Colonic mucosa (tissue), 4 donors: ENCODE results near the gene ADISSP. TPM values are rescaled to one million over a fixed set of nuclear protein-coding genes. Genes with fewer than 3 reads are reported as not detected.

ENCODE experiments used
- DNase-seq: peaks from one replicate; pipeline ENCODE4 v3.0.0-alpha.2; 2020
- H3K27ac ChIP-seq: fragments of 200-600 bp; one replicate; pipeline ENCODE4 v1.8.0; 2021
- H3K27me3 ChIP-seq: fragments of 200-600 bp; one replicate; pipeline ENCODE4 v1.8.0; 2021
- H3K36me3 ChIP-seq: fragments of 200-600 bp; one replicate; pipeline ENCODE4 v1.8.0; 2021
- H3K4me1 ChIP-seq: fragments of 200-600 bp; one replicate; pipeline ENCODE4 v1.8.0; 2021; ENCODE audit warnings: mild to moderate bottlenecking
- H3K4me3 ChIP-seq: fragments of 200-600 bp; one replicate; pipeline ENCODE4 v1.8.0; 2021
- H3K9ac ChIP-seq, 2 donors: one replicate each; pipeline ENCODE4 v1.7.0; 2013; ENCODE audit warnings: control low read depth in 2 of 2, low read depth in 2 of 2, low read length in 2 of 2
- H3K9me3 ChIP-seq: fragments of 200-600 bp; one replicate; pipeline ENCODE4 v1.8.0; 2021
- CTCF ChIP-seq: fragments of 200-600 bp; IDR thresholded peaks from one replicate; pipeline ENCODE4 v1.8.0; 2022; ENCODE audit warnings: antibody characterized with exemption, mild to moderate bottlenecking
- intact Hi-C: fragments of 100-400 bp; cut with DNase I; formaldehyde crosslinking; loops from one replicate; pipeline ENCODE4 v1.14.1; 2022
- total RNA-seq, 2 donors: library from RNA; stranded (reverse); fragmentation: NEBNext Ultra II Directional in 1 of 2; extraction: Animal tissue kit (Norgen Biotek cat#: 25700) in 1 of 2; gene quantifications; one replicate each; pipeline ENCODE4 v1.2.1, GENCODE V29; 2021
- donor health status: healthy.
- donor health status: DM: no; HTN: no; CAD: no.
- donor health status: DM: no; HTN: no; CAD: no.

ADISSP gene
- total RNA-seq, 2 donors from 2014 or later: 20.6 to 37.7 TPM

DNA sequence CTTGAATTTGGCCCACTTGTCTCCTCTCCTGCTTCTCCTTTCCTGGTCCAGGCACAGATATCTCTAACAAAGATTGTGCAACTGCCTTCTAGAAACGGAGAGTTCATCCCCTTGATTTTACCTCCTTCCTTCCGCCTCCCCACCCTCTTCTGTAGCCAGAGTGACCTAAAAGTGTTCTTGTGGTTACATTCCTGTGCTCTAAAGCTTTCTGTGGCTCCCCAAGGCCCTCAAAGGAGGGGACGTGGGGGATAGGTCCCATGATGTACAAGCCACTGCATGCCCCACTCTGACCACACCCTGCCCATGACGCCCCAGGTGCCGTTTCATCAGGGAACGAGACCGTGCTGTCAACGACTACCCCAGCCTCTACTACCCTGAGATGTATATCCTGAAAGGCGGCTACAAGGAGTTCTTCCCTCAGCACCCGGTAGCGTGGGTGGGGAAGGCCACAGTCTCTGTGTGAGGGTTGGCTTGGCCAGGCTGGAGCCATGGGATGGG lies 36.8 kb upstream of the ADISSP start:
- Histone ChIP-seq H3K27ac (no peak overlapping the region), H3K4me1 (peaks cover 25% of the 10 kb centered on the region), H3K9ac (no peak overlapping the region), H3K36me3 (peaks cover 24% of the 10 kb centered on the region), H3K4me3 (no peak overlapping the region), H3K9me3 (no peaks in the 10 kb centered on the region), H3K27me3 (no peaks in the 10 kb centered on the region)
- intact Hi-C loops: no loop called here
- DNase-seq: no peak
- no peak for TF ChIP-seq CTCF

- Histone ChIP-seq H3K4me3 (no peak overlapping the region), H3K9me3 (no peaks in the 10 kb centered on the region), H3K4me1 (peaks cover 28% of the 10 kb centered on the region), H3K27ac (no peak overlapping the region), H3K36me3 (peaks cover 24% of the 10 kb centered on the region), H3K9ac (no peak overlapping the region), H3K27me3 (no peaks in the 10 kb centered on the region)
- TF ChIP-seq CTCF: no peak
- intact Hi-C loops: no loop called here
- DNase-seq: no peak
Observed at GRCh38 chr20:3803854-3804253, 36.3 kb upstream of the ADISSP start.

DNA sequence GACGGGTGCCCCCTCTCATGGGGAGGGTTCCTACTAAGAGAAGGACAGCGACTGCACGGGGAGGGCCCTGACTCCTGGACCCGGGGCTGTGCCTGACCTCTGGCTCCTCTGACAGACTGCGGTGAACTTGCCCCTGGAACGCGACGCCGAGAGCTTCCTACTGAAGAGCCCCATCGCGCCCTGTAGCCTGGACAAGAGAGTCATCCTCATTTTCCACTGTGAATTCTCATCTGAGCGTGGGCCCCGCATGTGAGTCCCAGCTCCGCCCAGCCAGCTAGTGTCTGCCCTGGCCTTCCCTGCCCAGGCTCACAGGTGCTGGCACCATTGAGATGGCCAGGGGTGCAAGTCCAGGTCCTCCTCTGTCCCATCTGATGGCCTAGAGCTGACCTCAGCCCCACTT lies 35.7 kb upstream of the ADISSP start:
- Histone ChIP-seq H3K4me3 (no peak overlapping the region), H3K36me3 (peaks cover 24% of the 10 kb centered on the region), H3K9ac (no peak overlapping the region), H3K9me3 (no peaks in the 10 kb centered on the region), H3K4me1 (peaks cover 34% of the 10 kb centered on the region), H3K27me3 (no peaks in the 10 kb centered on the region), H3K27ac (no peak overlapping the region)
- intact Hi-C loops: no loop called here
- no peak for DNase-seq
- TF ChIP-seq CTCF: no peak

DNA sequence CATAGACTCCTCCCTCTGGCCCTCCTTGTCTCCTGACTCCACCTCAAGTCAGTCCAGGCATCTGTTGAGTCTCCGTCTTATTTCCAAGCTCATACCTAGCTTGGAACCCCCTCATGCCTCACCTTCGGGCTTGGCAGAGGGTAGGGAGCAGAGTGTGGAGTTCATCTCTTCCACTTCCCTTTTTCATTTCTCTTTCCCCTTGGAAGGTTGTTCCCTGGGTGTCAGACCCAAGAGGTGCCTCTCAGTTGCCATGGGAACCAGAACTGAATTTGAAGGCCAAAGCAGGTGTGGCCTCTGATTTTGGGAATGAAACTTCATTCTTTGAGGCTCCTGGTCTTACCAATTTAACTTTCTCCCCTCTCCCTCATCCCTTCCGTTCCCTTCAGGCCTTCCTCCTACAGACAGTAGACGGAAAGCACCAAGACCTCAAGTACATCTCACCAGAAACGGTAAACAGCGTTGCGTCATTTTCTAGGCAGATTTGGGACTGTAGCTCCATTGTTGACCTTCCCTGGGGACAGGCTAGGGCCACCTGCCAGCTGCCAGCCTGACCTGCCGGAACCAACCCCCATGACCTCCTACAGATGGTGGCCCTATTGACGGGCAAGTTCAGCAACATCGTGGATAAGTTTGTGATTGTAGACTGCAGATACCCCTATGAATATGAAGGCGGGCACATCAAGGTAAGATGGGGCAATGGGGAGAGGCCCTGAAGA lies 35.1 kb upstream of the ADISSP start:
- Histone ChIP-seq H3K9ac (no peak overlapping the region), H3K4me3 (no peak overlapping the region), H3K36me3 (peaks cover 24% of the 10 kb centered on the region), H3K4me1 (peaks cover 35% of the 10 kb centered on the region), H3K27me3 (no peaks in the 10 kb centered on the region), H3K27ac (no peak overlapping the region), H3K9me3 (no peaks in the 10 kb centered on the region)
- no peak for DNase-seq
- no peak for TF ChIP-seq CTCF
- intact Hi-C loops: no loop called here

DNA sequence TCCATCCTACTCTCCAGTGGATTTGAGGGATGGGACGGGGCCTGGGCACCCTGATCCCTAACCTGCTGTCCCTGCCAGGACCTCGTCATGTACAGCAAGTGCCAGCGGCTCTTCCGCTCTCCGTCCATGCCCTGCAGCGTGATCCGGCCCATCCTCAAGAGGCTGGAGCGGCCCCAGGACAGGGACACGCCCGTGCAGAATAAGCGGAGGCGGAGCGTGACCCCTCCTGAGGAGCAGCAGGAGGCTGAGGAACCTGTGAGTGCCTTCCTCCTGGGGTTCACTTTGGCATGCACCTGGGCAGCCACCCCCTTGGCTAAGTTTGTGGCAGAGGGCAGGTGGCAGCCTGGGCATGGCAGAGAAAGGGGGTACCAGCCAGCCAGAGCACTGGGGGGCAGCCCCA lies 34.3 kb upstream of the ADISSP start:
- no peak for DNase-seq
- intact Hi-C loops: no loop called here
- Histone ChIP-seq H3K36me3 (peaks cover 24% of the 10 kb centered on the region), H3K9ac (no peak overlapping the region), H3K27ac (no peak overlapping the region), H3K4me3 (no peak overlapping the region), H3K27me3 (no peaks in the 10 kb centered on the region), H3K4me1 (peaks cover 27% of the 10 kb centered on the region), H3K9me3 (no peaks in the 10 kb centered on the region)
- no peak for TF ChIP-seq CTCF
